Measurements from ENCODE around the gene ACP4.

- TF ChIP-seq CTCF (conservative IDR thresholded peaks at IDR 0.05) (no peak), ZFX (IDR thresholded peaks at IDR 0.05) (no peak)
Observed at GRCh38 chr19:50832666-50833065, 42.5 kb downstream of the ACP4 start.
